NCI-H1436 (cell line): Measurements from ENCODE around the gene GJB2.

Experiments used
- DNase-seq: peaks from one replicate; lab custom pipeline; 2025; lab: John Stamatoyannopoulos, UW

The GJB2 gene

GRCh38 chr13:20192836-20193161 is at the start of gene GJB2:
TSS of gene GJB2 (minus strand) at chr13:20192938. CDS start at chr13:20189581, 3,357 bp downstream.
- no peak for DNase-seq

GRCh38 chr13:20241593-20241992 is 48.9 kb upstream of the GJB2 start:
- no peak for DNase-seq

DNA sequence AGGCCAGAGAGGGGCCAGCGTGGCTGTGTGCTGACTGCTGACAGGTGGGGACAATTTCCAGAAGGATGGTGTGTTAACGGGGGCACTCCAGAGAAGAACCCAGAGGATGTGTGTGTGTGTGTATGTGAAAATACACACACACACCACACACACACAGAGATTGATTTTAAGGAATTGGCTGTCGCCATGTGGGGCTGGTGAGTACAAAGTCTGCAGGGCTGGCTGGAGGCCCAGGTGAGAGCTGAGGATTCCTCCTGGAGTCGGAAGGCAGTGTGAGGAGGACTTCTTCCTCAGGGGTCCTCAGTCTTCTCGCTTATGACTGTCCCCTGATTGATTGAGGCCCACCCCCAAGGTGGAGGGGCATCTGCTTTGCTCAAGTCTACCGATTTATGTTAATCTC is 47.0 kb upstream of the GJB2 start:
- no peak for DNase-seq

- DNase-seq: no peak
Observed at GRCh38 chr13:20232556-20233277, 40.0 kb upstream of the GJB2 start.

DNA sequence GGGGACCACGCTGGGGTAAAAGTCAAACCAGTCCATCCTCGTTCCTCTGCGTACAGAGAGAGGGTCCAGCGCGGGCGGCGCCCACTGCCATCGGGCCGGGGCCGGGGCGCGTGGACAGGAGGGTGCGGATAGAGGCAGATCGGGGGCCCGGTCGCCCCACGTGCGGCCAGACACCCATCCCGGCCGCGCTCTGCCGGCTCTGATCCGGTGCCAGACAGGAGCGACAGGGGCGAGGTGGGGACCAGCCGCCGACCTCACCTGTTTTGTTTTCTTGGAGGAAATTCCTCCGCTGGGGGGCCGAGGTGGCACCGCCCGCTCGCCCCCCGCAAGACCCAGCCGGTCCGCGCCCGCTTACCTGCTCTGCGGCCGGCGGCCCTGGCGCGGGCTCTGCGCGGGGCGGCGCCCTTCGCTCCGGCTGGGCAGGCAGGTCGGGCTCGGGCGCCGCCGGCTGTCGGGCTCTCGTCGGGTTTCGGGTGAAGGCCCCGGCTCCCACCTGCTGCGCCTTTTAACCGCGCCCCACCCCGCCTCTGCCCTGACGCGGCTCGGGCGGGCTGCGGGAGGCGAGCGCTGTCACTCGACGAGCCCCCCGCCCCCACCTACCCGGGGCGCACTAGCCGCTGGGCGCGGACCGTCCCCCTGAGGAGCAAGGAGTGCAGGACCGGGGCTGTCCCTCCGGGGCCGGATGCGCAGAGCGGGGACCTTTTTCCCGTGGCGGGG is 39.3 kb upstream of the GJB2 start, which contains the start of gene GJB6:
Gene GJB6, minus strand, starts transcription at position 481 of the 717 bp plus-strand sequence. CDS start 8,839 bp downstream, outside the sequence.
- DNase-seq: no peak

DNA sequence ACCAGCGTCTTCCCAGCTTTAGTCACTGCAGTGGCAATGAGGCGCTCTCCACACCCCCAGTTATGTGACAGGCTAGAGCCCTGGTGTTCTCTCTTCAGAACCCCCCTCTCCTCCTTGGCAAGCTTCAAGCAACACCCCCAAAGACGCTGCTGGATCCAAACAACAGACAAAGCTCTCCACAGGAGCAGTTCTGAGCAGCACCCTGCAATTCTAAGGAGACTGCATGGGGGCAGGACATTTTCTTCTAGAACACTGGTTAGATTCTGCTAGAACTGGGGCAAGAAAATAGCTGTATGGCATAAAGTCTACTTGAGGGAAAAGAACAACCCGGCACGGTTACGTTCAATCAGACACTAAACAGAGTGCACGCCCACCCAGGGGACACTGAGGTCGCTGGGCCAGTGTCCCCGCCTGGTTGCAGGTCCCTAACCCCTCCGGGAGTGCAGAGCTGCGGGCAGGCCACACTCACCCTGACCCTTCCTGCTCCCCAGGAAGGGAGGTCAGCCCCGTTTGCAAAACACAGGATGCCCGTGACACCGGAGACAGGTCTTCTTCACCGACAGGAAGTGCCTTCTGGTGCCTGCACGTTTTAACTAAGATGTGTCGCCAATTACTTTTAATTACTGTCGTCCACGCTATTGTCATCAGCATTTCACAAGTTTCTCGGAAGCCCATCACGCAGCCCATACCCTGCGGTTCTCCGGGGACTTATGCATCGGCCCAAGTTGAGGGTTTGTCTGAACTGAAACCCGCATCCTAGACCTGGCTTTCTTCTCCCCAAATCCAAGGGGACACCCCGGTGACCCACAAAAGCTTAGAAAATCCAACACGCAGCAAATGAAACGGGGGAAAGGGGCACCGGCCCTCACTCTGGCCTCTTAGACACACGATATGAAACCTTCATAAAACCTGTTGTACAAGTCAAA is 38.4 kb upstream of the GJB2 start:
- DNase-seq: no peak

DNA sequence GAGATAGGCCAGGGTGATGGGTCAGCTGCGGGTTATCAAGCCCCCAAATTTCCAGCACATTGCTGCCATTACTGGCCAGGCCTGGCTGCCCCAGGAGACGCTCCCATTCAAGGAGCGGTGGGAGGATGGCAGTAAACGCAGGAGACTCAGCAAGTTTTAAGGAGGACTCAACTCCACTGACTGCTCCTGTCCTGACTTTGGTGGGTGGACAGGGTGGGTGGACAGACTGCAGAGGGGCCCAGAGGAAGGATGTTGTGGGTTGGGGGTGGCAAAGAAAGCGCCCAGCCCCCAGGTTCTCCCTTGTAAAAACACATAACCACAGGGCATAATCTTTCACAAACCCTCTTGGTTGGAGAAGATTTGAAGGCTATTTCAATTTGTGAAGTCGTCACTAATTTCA is 35.0 kb upstream of the GJB2 start:
- no peak for DNase-seq

DNA sequence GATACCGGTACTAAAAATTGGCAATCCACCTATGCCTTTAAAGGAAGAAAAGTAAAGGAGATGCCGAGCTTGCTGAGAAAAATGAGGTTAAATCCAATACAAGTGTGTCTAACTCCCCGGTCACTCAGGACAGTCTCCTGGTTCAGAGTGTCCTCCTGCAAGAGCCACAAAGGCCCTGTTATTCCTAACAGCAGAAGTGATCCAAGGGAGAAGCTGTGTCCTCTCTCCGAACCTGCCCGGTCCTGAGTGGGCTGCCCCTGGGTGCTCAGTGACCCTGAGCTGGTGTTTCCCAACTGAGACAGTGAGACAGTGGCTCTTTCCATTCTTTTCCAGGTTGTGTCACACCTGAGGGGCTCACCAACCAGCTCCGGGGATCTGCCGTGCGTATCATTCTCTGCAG is 34.5 kb upstream of the GJB2 start:
- DNase-seq: no peak

DNA sequence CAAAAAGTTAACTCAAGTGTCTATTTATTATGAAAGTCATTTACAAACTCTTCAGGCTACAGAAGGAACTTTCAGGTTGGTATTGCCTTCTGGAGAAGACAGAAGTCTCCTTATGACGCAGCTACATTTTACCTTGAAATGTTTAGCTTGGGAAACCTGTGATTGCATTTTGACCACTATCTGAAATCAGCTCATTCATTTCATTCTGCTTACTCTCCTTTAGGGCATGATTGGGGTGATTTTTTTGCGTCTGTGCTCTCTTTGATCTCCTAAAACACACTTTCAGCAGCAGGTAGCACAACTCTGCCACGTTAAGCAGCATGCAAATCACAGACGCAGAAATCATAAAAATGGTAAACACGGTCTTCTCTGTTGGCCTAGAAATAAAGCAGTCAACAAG is 29.8 kb upstream of the GJB2 start:
- no peak for DNase-seq

DNA sequence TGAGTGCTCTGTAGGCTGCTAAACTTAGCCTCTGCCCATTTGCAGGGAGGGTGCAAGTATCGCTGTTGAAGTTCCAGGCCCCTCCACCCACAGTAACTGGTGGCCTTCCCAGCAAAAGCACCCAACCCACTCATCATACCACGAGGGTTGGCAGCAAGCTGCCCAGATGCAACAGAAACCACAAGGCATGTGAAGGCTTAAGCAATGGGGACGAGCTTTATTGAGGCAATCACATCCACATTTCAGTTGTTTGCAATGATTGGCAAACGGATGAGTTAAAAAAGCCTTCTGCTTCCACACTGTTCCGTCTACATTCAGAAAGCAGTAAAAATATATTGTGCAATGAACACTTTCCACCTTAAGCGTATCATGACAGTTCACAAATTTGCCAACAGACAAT is 29.0 kb upstream of the GJB2 start:
- DNase-seq: no peak

DNA sequence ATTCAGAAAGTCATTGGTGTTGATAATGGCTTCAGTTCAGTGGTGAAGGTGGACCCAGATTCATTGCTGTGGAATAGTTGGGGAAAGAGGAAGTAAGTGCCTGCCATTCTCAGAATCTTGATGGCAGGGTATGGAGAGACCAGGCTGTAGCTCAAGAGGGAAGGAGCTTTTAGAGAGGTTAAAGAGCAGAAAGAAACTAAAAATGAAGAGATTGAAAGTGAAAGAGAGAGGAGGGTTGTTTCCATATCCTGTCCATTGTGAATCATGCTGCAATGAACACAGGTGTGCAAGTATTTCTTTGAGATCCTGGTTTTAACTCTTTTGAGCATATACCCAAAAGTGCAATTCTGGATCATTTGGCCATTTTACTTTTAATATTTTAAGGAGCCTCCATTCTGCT is 26.8 kb upstream of the GJB2 start:
- no peak for DNase-seq

- DNase-seq: no peak
Observed at GRCh38 chr13:20217168-20217567, 24.4 kb upstream of the GJB2 start.

DNA sequence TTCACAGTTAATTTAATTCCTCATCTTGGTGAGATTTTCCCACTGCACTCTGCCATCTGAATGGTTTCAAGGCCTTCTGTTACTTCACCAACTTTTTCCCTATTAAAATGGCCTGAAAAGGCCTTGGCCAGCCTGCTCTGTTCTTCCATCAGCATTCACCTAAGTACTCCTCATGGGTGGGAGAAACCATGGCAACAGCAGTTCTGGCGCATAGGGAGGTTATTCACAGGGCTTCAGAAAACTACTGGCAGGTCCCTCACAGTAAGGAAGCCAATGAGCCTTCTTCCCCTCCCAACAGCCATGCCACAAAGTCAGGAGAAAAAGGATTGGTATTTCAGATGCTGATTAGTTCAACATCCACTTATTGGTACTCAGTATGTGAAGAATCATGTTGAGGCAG is 17.2 kb upstream of the GJB2 start:
- no peak for DNase-seq

GRCh38 chr13:20206698-20207235 is 14.0 kb upstream of the GJB2 start:
- DNase-seq: no peak

DNA sequence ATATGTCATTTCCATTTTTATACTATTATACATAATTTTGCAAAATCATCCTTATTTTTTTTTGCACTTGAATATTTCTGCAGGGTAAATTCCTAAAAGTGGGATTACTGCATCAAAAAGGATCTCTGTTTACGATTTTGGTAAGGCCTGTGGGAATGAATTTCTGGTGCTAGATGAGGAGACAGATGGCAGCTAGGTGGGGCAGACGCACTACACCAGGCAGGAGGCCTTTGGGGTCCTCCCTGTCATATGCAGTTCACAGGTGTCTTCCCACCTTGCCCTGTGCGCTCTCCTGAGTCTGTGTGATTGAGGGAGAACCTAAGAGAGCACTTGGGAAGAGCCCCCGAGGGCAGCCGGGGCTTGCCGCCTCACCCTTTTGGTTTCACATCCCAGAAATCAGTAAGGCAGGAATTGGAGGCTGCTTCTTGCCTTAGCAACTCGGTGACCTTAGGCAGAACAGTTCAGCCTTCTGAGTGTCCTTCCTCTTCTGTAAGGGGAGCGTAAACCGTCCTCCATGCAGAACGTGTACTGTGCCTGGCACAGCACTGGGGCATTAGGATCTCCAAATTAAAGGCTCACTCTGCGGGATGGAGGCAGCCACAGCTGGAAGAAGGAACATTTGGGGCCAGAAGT is 13.4 kb upstream of the GJB2 start:
- no peak for DNase-seq

- DNase-seq: no peak
Observed at GRCh38 chr13:20198781-20199180, 6.0 kb upstream of the GJB2 start.

- DNase-seq: no peak
Observed at GRCh38 chr13:20197361-20197834, 4.7 kb upstream of the GJB2 start.

- no peak for DNase-seq
Observed at GRCh38 chr13:20195801-20196200, 3.1 kb upstream of the GJB2 start.

DNA sequence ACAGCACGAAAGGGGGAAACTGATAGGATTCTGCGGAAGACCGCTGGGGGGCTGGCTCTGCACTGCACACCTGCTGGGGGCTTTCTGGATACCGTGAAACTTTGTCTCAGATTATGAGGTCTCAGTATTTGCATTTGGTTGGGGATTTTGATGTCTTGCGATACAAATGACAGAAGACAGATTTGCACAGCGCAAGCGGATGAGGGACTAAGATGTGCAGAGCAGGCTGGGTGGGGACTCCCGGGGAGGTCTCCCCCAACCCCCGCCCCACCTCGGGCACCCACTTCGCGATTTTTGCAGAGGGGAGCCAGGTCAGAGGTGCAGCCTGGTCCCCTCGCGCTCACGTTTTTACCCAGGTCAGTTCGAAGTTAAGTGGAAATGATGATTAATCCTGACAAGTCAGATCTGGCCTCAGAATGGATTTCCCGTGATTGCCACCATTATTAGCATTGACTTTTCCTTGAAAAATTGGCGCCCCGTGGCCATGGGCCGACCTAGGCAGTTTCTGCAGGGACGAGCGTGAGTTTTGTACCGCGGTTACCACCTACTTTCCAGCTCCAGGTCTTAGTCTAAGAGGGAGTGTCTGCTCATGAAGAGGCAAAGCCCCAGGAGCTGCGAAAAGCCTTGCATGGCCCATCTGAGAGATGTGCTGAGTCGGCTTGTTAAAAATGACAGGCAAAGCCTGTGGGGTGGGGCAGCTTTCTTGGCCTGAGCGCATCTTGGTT is 1.3 kb upstream of the GJB2 start:
- no peak for DNase-seq

GRCh38 chr13:20193162-20193906 is 596 bp upstream of the GJB2 start:
- no peak for DNase-seq
